Activated CD8-positive, alpha-beta T cell treated with anti-CD3 and anti-CD28 coated beads, Interleukin-2, amount 10 ng/mL, durations not matched to agents 7 days and 5 days (primary cell): Measurements from ENCODE around the gene CECR2. TPM values are rescaled to one million over a fixed set of nuclear protein-coding genes. Genes with fewer than 3 reads are reported as not detected.

Experiments
- ATAC-seq: fragments of 150-1000 bp; cut with Tn5 transposase; one replicate; pipeline ENCODE4 v1.10.0; 2021; ENCODE audit warnings: moderate library complexity
- CTCF ChIA-PET: fragments of 350-600 bp; sonication (Branson Sonifier 250); formaldehyde crosslinking; loops from one replicate; lab custom pipeline; 2021; ENCODE audit warnings: antibody characterized with exemption; lab: Charles Lee
- POLR2A ChIA-PET: fragments of 350-600 bp; sonication (Branson Sonifier 250); formaldehyde crosslinking; loops from one replicate; lab custom pipeline; 2021; ENCODE audit warnings: antibody characterized with exemption; lab: Charles Lee
- DNase-seq: peaks from one replicate; pipeline ENCODE4 v3.0.0-alpha.2; 2020
- H3K27ac Mint-ChIP-seq: one replicate; pipeline ENCODE4 v1.8.0; 2021; ENCODE audit warnings: mild to moderate bottlenecking, mixed read lengths
- H3K27me3 Mint-ChIP-seq: one replicate; pipeline ENCODE4 v1.8.0; 2021; ENCODE audit warnings: low read depth, mixed read lengths
- H3K36me3 Mint-ChIP-seq: one replicate; pipeline ENCODE4 v1.8.0; 2021; ENCODE audit warnings: low read depth, mixed read lengths
- H3K4me1 Mint-ChIP-seq: one replicate; pipeline ENCODE4 v1.8.0; 2021; ENCODE audit warnings: low read depth, mixed read lengths
- H3K4me3 Mint-ChIP-seq: one replicate; pipeline ENCODE4 v1.8.0; 2021; ENCODE audit warnings: mild to moderate bottlenecking, mixed read lengths
- H3K9me3 Mint-ChIP-seq: one replicate; pipeline ENCODE4 v1.8.0; 2022; ENCODE audit warnings: mixed read lengths; ENCODE audit not compliant: insufficient read depth
- total RNA-seq, 2 experiments: library from RNA; stranded (reverse); gene quantifications; one replicate each; pipeline ENCODE4 v1.2.3, GENCODE V29; 2021

The CECR2 gene
- total RNA-seq, 2 experiments from 2014 or later, result not detected

GRCh38 chr22:17384612-17385330 is 15.5 kb downstream of the CECR2 start:
- DNase-seq (no peak), ATAC-seq (no peak)
- no peak overlapping the region for H3K4me3 Mint-ChIP-seq
- H3K4me1 Mint-ChIP-seq, result peaks cover 2% of the 10 kb centered on the region
- ChIA-PET CTCF (no interaction called here), POLR2A (no interaction called here)
- no peak overlapping the region for H3K27ac Mint-ChIP-seq
- H3K27me3 Mint-ChIP-seq, result no peaks in the 10 kb centered on the region
- no peaks in the 10 kb centered on the region for H3K9me3 Mint-ChIP-seq
- H3K36me3 Mint-ChIP-seq, result no peaks in the 10 kb centered on the region

GRCh38 chr22:17387356-17387755 is 18.1 kb downstream of the CECR2 start:
- H3K27me3 Mint-ChIP-seq, result peaks cover 2% of the 10 kb centered on the region
- no peaks in the 10 kb centered on the region for H3K9me3 Mint-ChIP-seq
- no peak overlapping the region for H3K4me3 Mint-ChIP-seq
- H3K4me1 Mint-ChIP-seq, result no peaks in the 10 kb centered on the region
- ChIA-PET CTCF (no interaction called here), POLR2A (no interaction called here)
- H3K36me3 Mint-ChIP-seq, result no peaks in the 10 kb centered on the region
- DNase-seq (no peak), ATAC-seq (no peak)
- no peak overlapping the region for H3K27ac Mint-ChIP-seq

- no peaks in the 10 kb centered on the region for H3K4me1 Mint-ChIP-seq
- POLR2A ChIA-PET, result no interaction called here
- no peaks in the 10 kb centered on the region for H3K36me3 Mint-ChIP-seq
- peaks cover 2% of the 10 kb centered on the region for H3K27me3 Mint-ChIP-seq
- H3K9me3 Mint-ChIP-seq, result no peaks in the 10 kb centered on the region
- CTCF ChIA-PET, result no interaction called here
- DNase-seq (no peak), ATAC-seq (no peak)
- no peak overlapping the region for H3K4me3 Mint-ChIP-seq
- no peak overlapping the region for H3K27ac Mint-ChIP-seq
Measured at GRCh38 chr22:17388235-17388634, 19.0 kb downstream of the CECR2 start.

GRCh38 chr22:17390087-17390486 is 20.8 kb downstream of the CECR2 start:
- ChIA-PET CTCF (no interaction called here), POLR2A (no interaction called here)
- no peak overlapping the region for H3K4me3 Mint-ChIP-seq
- ATAC-seq, result no peak
- DNase-seq, result no peak
- no peaks in the 10 kb centered on the region for H3K36me3 Mint-ChIP-seq
- H3K9me3 Mint-ChIP-seq, result no peaks in the 10 kb centered on the region
- H3K27me3 Mint-ChIP-seq, result peaks cover 2% of the 10 kb centered on the region
- no peaks in the 10 kb centered on the region for H3K4me1 Mint-ChIP-seq
- no peak overlapping the region for H3K27ac Mint-ChIP-seq

- ChIA-PET CTCF (no interaction called here), POLR2A (no interaction called here)
- Mint-ChIP-seq H3K9me3 (no peaks in the 10 kb centered on the region), H3K27ac (no peak overlapping the region), H3K4me3 (no peak overlapping the region), H3K36me3 (no peaks in the 10 kb centered on the region), H3K4me1 (no peaks in the 10 kb centered on the region), H3K27me3 (peaks cover 8% of the 10 kb centered on the region)
- ATAC-seq (no peak), DNase-seq (no peak)
Measured at GRCh38 chr22:17396516-17396915, 27.3 kb downstream of the CECR2 start.

GRCh38 chr22:17397756-17398547 is 28.7 kb downstream of the CECR2 start:
- Mint-ChIP-seq H3K4me3 (no peak overlapping the region), H3K27me3 (peaks cover 8% of the 10 kb centered on the region), H3K27ac (no peak overlapping the region), H3K9me3 (no peaks in the 10 kb centered on the region), H3K36me3 (no peaks in the 10 kb centered on the region), H3K4me1 (no peaks in the 10 kb centered on the region)
- DNase-seq (no peak), ATAC-seq (no peak)
- ChIA-PET POLR2A (no interaction called here), CTCF (no interaction called here)

- no peaks in the 10 kb centered on the region for H3K9me3 Mint-ChIP-seq
- H3K27me3 Mint-ChIP-seq, result peaks cover 8% of the 10 kb centered on the region
- no peaks in the 10 kb centered on the region for H3K36me3 Mint-ChIP-seq
- DNase-seq (no peak), ATAC-seq (no peak)
- ChIA-PET CTCF (no interaction called here), POLR2A (no interaction called here)
- no peak overlapping the region for H3K27ac Mint-ChIP-seq
- no peak overlapping the region for H3K4me3 Mint-ChIP-seq
- no peaks in the 10 kb centered on the region for H3K4me1 Mint-ChIP-seq
Measured at GRCh38 chr22:17400305-17400704, 31.0 kb downstream of the CECR2 start.

GRCh38 chr22:17401728-17402127 is 32.5 kb downstream of the CECR2 start:
- no peaks in the 10 kb centered on the region for H3K4me1 Mint-ChIP-seq
- H3K27ac Mint-ChIP-seq, result no peak overlapping the region
- no peak overlapping the region for H3K4me3 Mint-ChIP-seq
- H3K9me3 Mint-ChIP-seq, result no peaks in the 10 kb centered on the region
- DNase-seq, result no peak
- H3K36me3 Mint-ChIP-seq, result no peaks in the 10 kb centered on the region
- ATAC-seq, result no peak
- H3K27me3 Mint-ChIP-seq, result peaks cover 8% of the 10 kb centered on the region
- ChIA-PET CTCF (interaction anchor here (0.9 kb wide), 1 partner anchor 9 kb away, joined by 3 read pairs; no protein-coding TSS in a partner anchor), POLR2A (no interaction called here)

- ATAC-seq (no peak), DNase-seq (no peak)
- peaks cover 8% of the 10 kb centered on the region for H3K27me3 Mint-ChIP-seq
- no peak overlapping the region for H3K4me3 Mint-ChIP-seq
- ChIA-PET POLR2A (no interaction called here), CTCF (interaction anchor here (0.9 kb wide), 1 partner anchor 8 kb away, joined by 3 read pairs; no protein-coding TSS in a partner anchor)
- H3K9me3 Mint-ChIP-seq, result no peaks in the 10 kb centered on the region
- H3K36me3 Mint-ChIP-seq, result no peaks in the 10 kb centered on the region
- H3K4me1 Mint-ChIP-seq, result no peaks in the 10 kb centered on the region
- no peak overlapping the region for H3K27ac Mint-ChIP-seq
Measured at GRCh38 chr22:17402293-17402692, 33.0 kb downstream of the CECR2 start.

GRCh38 chr22:17403906-17404305 is 34.6 kb downstream of the CECR2 start:
- Mint-ChIP-seq H3K36me3 (no peaks in the 10 kb centered on the region), H3K4me1 (no peaks in the 10 kb centered on the region), H3K27ac (no peak overlapping the region), H3K4me3 (no peak overlapping the region), H3K9me3 (no peaks in the 10 kb centered on the region), H3K27me3 (peaks cover 6% of the 10 kb centered on the region)
- POLR2A ChIA-PET, result no interaction called here
- CTCF ChIA-PET, result interaction anchor here (1.4 kb wide), 1 partner anchor 232 kb away, joined by 4 read pairs; no protein-coding TSS in a partner anchor
- ATAC-seq, result no peak
- DNase-seq, result no peak

- no peaks in the 10 kb centered on the region for H3K36me3 Mint-ChIP-seq
- ChIA-PET POLR2A (no interaction called here), CTCF (interaction anchor here (2.3 kb wide), 1 partner anchor 94 kb away, joined by 6 read pairs; no protein-coding TSS in a partner anchor)
- H3K27me3 Mint-ChIP-seq, result no peaks in the 10 kb centered on the region
- DNase-seq (no peak), ATAC-seq (no peak)
- no peak overlapping the region for H3K27ac Mint-ChIP-seq
- H3K4me3 Mint-ChIP-seq, result no peak overlapping the region
- H3K9me3 Mint-ChIP-seq, result no peaks in the 10 kb centered on the region
- no peaks in the 10 kb centered on the region for H3K4me1 Mint-ChIP-seq
Measured at GRCh38 chr22:17407643-17408042, 38.4 kb downstream of the CECR2 start.

- H3K9me3 Mint-ChIP-seq, result no peaks in the 10 kb centered on the region
- ChIA-PET CTCF (interaction anchor here (1.0 kb wide), 1 partner anchor 8 kb away, joined by 3 read pairs; no protein-coding TSS in a partner anchor), POLR2A (no interaction called here)
- H3K36me3 Mint-ChIP-seq, result no peaks in the 10 kb centered on the region
- no peak overlapping the region for H3K4me3 Mint-ChIP-seq
- no peak overlapping the region for H3K27ac Mint-ChIP-seq
- no peak for ATAC-seq
- H3K27me3 Mint-ChIP-seq, result no peaks in the 10 kb centered on the region
- no peaks in the 10 kb centered on the region for H3K4me1 Mint-ChIP-seq
- no peak for DNase-seq
Measured at GRCh38 chr22:17410576-17410975, 41.3 kb downstream of the CECR2 start.
